Sigmoid colon (tissue), 4 donors: ENCODE measurements around the gene GALNT17.

Experiments used
- EP300 ChIP-seq, 4 donors: sonication (generic); formaldehyde crosslinking; IDR thresholded peaks; one replicate each; pipeline ENCODE4 v1.6.1; 2017; ENCODE audit warnings: antibody characterized with exemption in 4 of 4
- POLR2A ChIP-seq, 2 donors: fragments of 450-650 bp; IDR thresholded peaks; one replicate each; pipeline ENCODE4 v1.6.1; 2016; ENCODE audit warnings: antibody characterized with exemption in 2 of 2, mild to moderate bottlenecking in 2 of 2, moderate library complexity in 2 of 2
- TF ChIP-seq, protein P1 (sequence below), 4 experiments: fragments of 450-650 bp in 3 of 4; fragments of 200-600 bp in 1 of 4; IDR thresholded peaks; one replicate each; pipeline ENCODE4 v1.5.1; 2016 to 2019; ENCODE audit warnings: antibody characterized with exemption in 4 of 4, mild to moderate bottlenecking in 3 of 4, moderate library complexity in 2 of 4

DNA sequence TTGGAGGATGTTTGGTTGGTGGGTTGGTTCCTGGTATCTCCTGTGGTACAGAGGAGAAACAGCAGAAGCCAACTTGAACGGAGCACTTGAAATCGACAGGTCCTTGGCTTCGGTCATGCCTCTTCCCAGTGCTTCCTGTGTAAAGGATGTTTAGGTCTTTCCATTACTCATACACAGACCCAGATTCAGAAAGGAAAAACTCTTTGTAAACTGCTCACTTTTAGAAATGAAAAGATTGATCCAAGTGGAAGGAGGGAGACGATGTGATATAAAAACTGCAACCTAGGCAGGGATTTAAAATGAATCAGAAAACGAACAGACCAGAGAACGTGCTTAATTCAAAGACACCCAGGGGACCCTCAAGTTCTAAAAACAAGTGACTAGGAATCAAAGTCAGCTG, 338.4 kb downstream of the GALNT17 start:
- no peak for TF ChIP-seq EP300 (IDR thresholded peaks at IDR 0.05)
- TF ChIP-seq, protein P1, sequence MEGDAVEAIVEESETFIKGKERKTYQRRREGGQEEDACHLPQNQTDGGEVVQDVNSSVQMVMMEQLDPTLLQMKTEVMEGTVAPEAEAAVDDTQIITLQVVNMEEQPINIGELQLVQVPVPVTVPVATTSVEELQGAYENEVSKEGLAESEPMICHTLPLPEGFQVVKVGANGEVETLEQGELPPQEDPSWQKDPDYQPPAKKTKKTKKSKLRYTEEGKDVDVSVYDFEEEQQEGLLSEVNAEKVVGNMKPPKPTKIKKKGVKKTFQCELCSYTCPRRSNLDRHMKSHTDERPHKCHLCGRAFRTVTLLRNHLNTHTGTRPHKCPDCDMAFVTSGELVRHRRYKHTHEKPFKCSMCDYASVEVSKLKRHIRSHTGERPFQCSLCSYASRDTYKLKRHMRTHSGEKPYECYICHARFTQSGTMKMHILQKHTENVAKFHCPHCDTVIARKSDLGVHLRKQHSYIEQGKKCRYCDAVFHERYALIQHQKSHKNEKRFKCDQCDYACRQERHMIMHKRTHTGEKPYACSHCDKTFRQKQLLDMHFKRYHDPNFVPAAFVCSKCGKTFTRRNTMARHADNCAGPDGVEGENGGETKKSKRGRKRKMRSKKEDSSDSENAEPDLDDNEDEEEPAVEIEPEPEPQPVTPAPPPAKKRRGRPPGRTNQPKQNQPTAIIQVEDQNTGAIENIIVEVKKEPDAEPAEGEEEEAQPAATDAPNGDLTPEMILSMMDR (IDR thresholded peaks at IDR 0.05), result no peak
- no peak for TF ChIP-seq POLR2A (IDR thresholded peaks at IDR 0.05)
